HepG2 (cell line): ENCODE data around the gene OR4D6. TPM values are rescaled to one million over a fixed set of nuclear protein-coding genes. Genes with fewer than 3 reads are reported as not detected.

Source experiments
- ATAC-seq: fragments of 200-7000 bp; cut with Tn5 transposase; 3 replicates; pipeline ENCODE4 v1.9.1; 2020; ENCODE audit warnings: mild to moderate bottlenecking, moderate library complexity
- BruUV-seq: library from RNA; stranded (reverse); fragments of 400-500 nt; replicated peaks from 2 replicates; lab custom pipeline; 2021; lab: Mats Ljungman, UMichigan
- CTCF ChIA-PET: fragments of 300-600 bp; formaldehyde crosslinking; extraction: SDS; loops from one replicate; lab custom pipeline; 2021; ENCODE audit warnings: low total read pairs, inconsistent platforms, low intra/inter-chr PET ratio; lab: Yijun Ruan, JAX
- POLR2A ChIA-PET: fragments of 350-600 bp; sonication (Branson Sonifier 250); formaldehyde crosslinking; loops from one replicate; lab custom pipeline; 2020; ENCODE audit warnings: antibody characterized with exemption, inconsistent platforms; lab: Yijun Ruan, JAX
- DNase-seq: peaks from one replicate; pipeline ENCODE4 v3.0.0-alpha.2; 2015; ENCODE audit warnings: low spot score
- FAIRE-seq: peaks from 3 replicates; lab custom pipeline; 2011; peaks lifted over from hg19 to GRCh38; lab: Jason Lieb, UNC
- H2AFZ ChIP-seq: one replicate; pipeline ENCODE4 v1.6.1; 2011; ENCODE audit warnings: low read length, inconsistent platforms
- H3K27ac ChIP-seq: fragments of 300-600 bp; 3 replicates; pipeline ENCODE4 v1.8.0; 2011; ENCODE audit warnings: mixed run types, mild to moderate bottlenecking, mixed read lengths, low read length, inconsistent platforms; ENCODE audit not compliant: insufficient read depth; ENCODE audit errors: extremely low read length
- H3K27me3 ChIP-seq, 2 experiments: fragments of 200-600 bp in 1 of 2; 2 replicates in 1 of 2; 3 replicates in 1 of 2; pipeline versions ENCODE4 v1.6.0 to v1.8.0; 2011; ENCODE audit warnings: low read length in 2 of 2, mild to moderate bottlenecking in 2 of 2, moderate library complexity in 2 of 2, inconsistent platforms in 1 of 2; ENCODE audit not compliant: insufficient read depth in 2 of 2, control insufficient read depth in 1 of 2
- H3K36me3 ChIP-seq, 2 experiments: fragments of 200-600 bp in 1 of 2; replicated peaks in 1 of 2; 2 replicates in 1 of 2; 3 replicates in 1 of 2; pipeline versions ENCODE4 v1.5.1 to v1.8.0; 2011; ENCODE audit warnings: low read length in 2 of 2, inconsistent platforms in 1 of 2; ENCODE audit not compliant: insufficient read depth in 2 of 2, control insufficient read depth in 1 of 2
- H3K4me1 ChIP-seq: 2 replicates; pipeline ENCODE4 v1.5.1; 2012; ENCODE audit warnings: low read length, inconsistent platforms; ENCODE audit not compliant: insufficient read depth
- H3K4me2 ChIP-seq: 2 replicates; pipeline ENCODE4 v1.6.0; 2011; ENCODE audit warnings: low read depth, low read length, inconsistent platforms
- H3K4me3 ChIP-seq, 3 experiments: fragments of 200-600 bp in 1 of 3; sonication (generic), shearing (Covaris generic) in 1 of 3; replicated peaks in 1 of 3; 2 replicates each; pipeline ENCODE4 v1.5.1; 2011 to 2016; ENCODE audit warnings: low read length in 3 of 3, inconsistent platforms in 2 of 3, low read depth in 2 of 3, mild to moderate bottlenecking in 2 of 3, control low read depth in 1 of 3, mixed read lengths in 1 of 3; ENCODE audit not compliant: insufficient read depth in 1 of 3
- H3K79me2 ChIP-seq: one replicate; pipeline ENCODE4 v1.6.1; 2011; ENCODE audit warnings: low read length, inconsistent platforms; ENCODE audit not compliant: insufficient read depth
- H3K9ac ChIP-seq: 2 replicates; pipeline ENCODE4 v1.6.0; 2011; ENCODE audit warnings: mild to moderate bottlenecking, low read depth, low read length, inconsistent platforms; ENCODE audit not compliant: insufficient read depth
- H3K9me3 ChIP-seq: 2 replicates; pipeline ENCODE4 v1.5.1; 2012; ENCODE audit warnings: mild to moderate bottlenecking, low read length
- H4K20me1 ChIP-seq: 2 replicates; pipeline ENCODE4 v1.6.0; 2011; ENCODE audit warnings: inconsistent platforms, mild to moderate bottlenecking, low read length, moderate library complexity; ENCODE audit not compliant: insufficient read depth
- BCL6 ChIP-seq: IDR thresholded peaks from 2 replicates; pipeline ENCODE4 v1.6.1; 2016; ENCODE audit warnings: missing genetic modification reagents, missing compliant biosample characterization
- CBX1 ChIP-seq: IDR thresholded peaks from one replicate; pipeline ENCODE4 v1.6.1; 2016; ENCODE audit warnings: antibody characterized with exemption, low read depth
- CHD4 ChIP-seq: fragments of 200-600 bp; sonication (generic); IDR thresholded peaks from 2 replicates; pipeline ENCODE4 v1.7.0; 2017; ENCODE audit warnings: mild to moderate bottlenecking, low read length, borderline replicate concordance
- HCFC1 ChIP-seq: fragments of 150-350 bp; IDR thresholded peaks from 2 replicates; pipeline ENCODE4 v1.6.1; 2014; ENCODE audit warnings: low read depth, low read length
- MAFK ChIP-seq, 2 experiments: IDR thresholded peaks in 1 of 2; conservative IDR thresholded peaks in 1 of 2; 2 replicates each; pipeline ENCODE4 v1.6.1; 2011; ENCODE audit warnings: improper control_type of control experiment in 2 of 2, low read length in 2 of 2
- NFATC3 ChIP-seq: sonication (generic); formaldehyde crosslinking; IDR thresholded peaks from 2 replicates; pipeline ENCODE4 v1.5.1; 2020; ENCODE audit warnings: mild to moderate bottlenecking, missing genetic modification reagents
- ZNF224 ChIP-seq: sonication (generic); formaldehyde crosslinking; IDR thresholded peaks from 2 replicates; pipeline ENCODE4 v1.5.0; 2020; ENCODE audit warnings: mild to moderate bottlenecking, missing genetic modification reagents
- ZNF83 ChIP-seq: sonication (generic); formaldehyde crosslinking; IDR thresholded peaks from 2 replicates; pipeline ENCODE4 v1.4.0; 2020; ENCODE audit warnings: missing genetic modification reagents, mild to moderate bottlenecking, borderline replicate concordance
- ZSCAN29 ChIP-seq: sonication (generic); formaldehyde crosslinking; conservative IDR thresholded peaks from 2 replicates; pipeline ENCODE4 v1.4.0; 2020; ENCODE audit warnings: mild to moderate bottlenecking, missing genetic modification reagents
- WGBS: methylation state at CpG from one replicate; pipeline ENCODE4 v1.1.6; 2017; ENCODE audit warnings: low lambda C conversion rate; 5-methylcytosine and 5-hydroxymethylcytosine counted together
- in situ Hi-C: cut with HindIII; loops from 2 replicates; pipeline ENCODE4 v1.10.0; 2017; ENCODE audit warnings: low pct_unique_long_range_greater_than_20kb; ENCODE audit not compliant: extremely low pct_ligation_motif_present
- intact Hi-C: fragments of 100-400 bp; cut with micrococcal nuclease; formaldehyde crosslinking; loops from one replicate; pipeline ENCODE4 v1.10.0; 2022; ENCODE audit not compliant: unreplicated experiment
- polyA plus RNA-seq, 8 experiments: library from polyadenylated mRNA; depleted of rRNA in 3 of 8; stranded (reverse) in 7 of 8; unstranded in 1 of 8; fragments of >200 nt; fragmentation: Illumina TruSeq in 4 of 8; extraction: Trizol in 4 of 8; gene quantifications; 2 replicates each; pipeline versions ENCODE4 v1.2.1 to v1.2.3, GENCODE V29; 2011 to 2016; ENCODE audit warnings: low read depth in 4 of 8, missing spikeins in 1 of 8, mixed read lengths in 1 of 8; ENCODE audit not compliant: insufficient read depth in 1 of 8
- total RNA-seq, 5 experiments: library from RNA; depleted of rRNA; stranded (reverse); fragments of >200 nt; fragmentation: Illumina TruSeq; extraction: Trizol; gene quantifications; 2 replicates each; pipeline ENCODE4 v1.2.3, GENCODE V29; 2016; ENCODE audit warnings: low read depth in 1 of 5
- TF ChIP-seq, protein P1 (sequence below): sonication (generic); formaldehyde crosslinking; IDR thresholded peaks from 2 replicates; pipeline ENCODE4 v1.5.1; 2020; ENCODE audit warnings: mild to moderate bottlenecking, moderate library complexity, missing genetic modification reagents

The OR4D6 gene
- total and polyA plus RNA-seq, 2 of the 13 experiments (the other 11 are each of a cell fraction or from before 2014, with no cell fraction given) = not detected

DNA sequence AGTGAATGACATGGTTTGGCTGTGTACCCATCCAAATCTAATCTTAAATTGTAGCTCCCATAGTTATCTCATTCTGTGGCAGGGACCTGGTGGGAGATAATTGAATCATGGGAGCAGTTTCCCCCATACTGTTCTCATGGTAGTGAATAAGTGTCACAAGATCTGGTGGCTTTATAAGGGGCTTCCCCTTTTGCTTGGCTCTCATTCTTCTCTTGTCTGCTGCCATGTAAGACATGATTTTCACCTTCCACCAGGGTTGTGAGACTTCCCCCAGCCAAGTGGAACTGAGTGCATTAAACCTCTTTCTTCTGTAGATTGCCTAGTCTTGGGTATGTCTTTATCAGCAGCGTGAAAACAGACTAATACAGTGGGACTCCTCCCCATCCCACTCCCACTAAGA, 41.6 kb upstream of the OR4D6 start (continued):
- TF ChIP-seq, protein P1, sequence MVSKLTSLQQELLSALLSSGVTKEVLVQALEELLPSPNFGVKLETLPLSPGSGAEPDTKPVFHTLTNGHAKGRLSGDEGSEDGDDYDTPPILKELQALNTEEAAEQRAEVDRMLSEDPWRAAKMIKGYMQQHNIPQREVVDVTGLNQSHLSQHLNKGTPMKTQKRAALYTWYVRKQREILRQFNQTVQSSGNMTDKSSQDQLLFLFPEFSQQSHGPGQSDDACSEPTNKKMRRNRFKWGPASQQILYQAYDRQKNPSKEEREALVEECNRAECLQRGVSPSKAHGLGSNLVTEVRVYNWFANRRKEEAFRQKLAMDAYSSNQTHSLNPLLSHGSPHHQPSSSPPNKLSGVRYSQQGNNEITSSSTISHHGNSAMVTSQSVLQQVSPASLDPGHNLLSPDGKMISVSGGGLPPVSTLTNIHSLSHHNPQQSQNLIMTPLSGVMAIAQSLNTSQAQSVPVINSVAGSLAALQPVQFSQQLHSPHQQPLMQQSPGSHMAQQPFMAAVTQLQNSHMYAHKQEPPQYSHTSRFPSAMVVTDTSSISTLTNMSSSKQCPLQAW (CRISPR knock-in tag) = no peak
- no peak for TF ChIP-seq ZNF224
- TF ChIP-seq CHD4 = no peak
- TF ChIP-seq ZSCAN29 (CRISPR knock-in tag) = no peak
- no peak for TF ChIP-seq BCL6 (CRISPR knock-in tag)
- no peak for TF ChIP-seq MAFK (conservative IDR thresholded peaks at IDR 0.05 in 1 of 2, IDR thresholded peaks at IDR 0.05 in 1 of 2; ENCODE audit: low read length in 2 of 2)
- no peak for TF ChIP-seq NFATC3 (CRISPR knock-in tag)
- no peak for TF ChIP-seq ZNF83
- TF ChIP-seq, all 625 proteins: peak for 0

DNA sequence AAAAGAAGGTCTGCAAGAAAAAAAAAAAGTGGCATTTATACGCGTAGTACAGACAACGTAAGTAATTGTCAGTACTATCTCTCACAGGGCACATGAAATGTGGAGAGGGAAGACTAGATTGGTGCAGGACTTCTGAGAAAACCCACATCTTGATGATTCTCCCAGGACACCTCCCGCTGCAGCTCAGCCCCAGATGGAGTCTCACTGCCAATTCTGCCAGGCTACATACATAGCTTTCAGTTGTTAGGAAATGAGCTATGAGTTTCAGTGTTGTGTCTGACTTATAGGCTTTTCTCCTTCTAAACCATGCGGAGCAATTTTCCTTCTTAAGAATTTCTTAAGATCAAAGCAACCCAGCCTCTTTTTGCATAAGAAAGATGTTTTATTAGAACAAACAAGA, 40.1 kb upstream of the OR4D6 start:
- CTCF ChIA-PET = no interaction called here
- Histone ChIP-seq H3K9me3 (no peaks in the 10 kb centered on the region), H3K4me2 (no peak overlapping the region), H3K27me3 (no peaks in the 10 kb centered on the region), H4K20me1 (no peaks in the 10 kb centered on the region), H3K9ac (no peak overlapping the region)
- FAIRE-seq = no peak
- TF ChIP-seq CBX1 = no peak
- TF ChIP-seq HCFC1 = no peak
- TF ChIP-seq, all 625 proteins: peak for 0
- Histone ChIP-seq H2AFZ (no peak overlapping the region), H3K27ac (no peak overlapping the region), H3K79me2 (no peaks in the 10 kb centered on the region), H3K4me1 (no peaks in the 10 kb centered on the region), H3K36me3 (no peaks in the 10 kb centered on the region), H3K4me3 (no peak overlapping the region)
- BruUV-seq = no TSS peak
- intact Hi-C loops (no loop called here), in situ Hi-C loops (no loop called here)
- ATAC-seq (no peak), DNase-seq (no peak)
- WGBS = 61% methylated on average over 5 of the region's 5 CpGs
- POLR2A ChIA-PET = no interaction called here
